WTC11 (cell line): ENCODE results near the gene PACS1. TPM values are rescaled to one million over a fixed set of nuclear protein-coding genes. Genes with fewer than 3 reads are reported as not detected.

ENCODE experiments used
- ATAC-seq: fragments of 200-7000 bp; cut with Tn5 transposase; 2 replicates; pipeline ENCODE4 v1.10.0; 2021; ENCODE audit warnings: mild to moderate bottlenecking, moderate library complexity
- CTCF ChIA-PET: fragments of 300-600 bp; sonication (Branson Sonifier 250); formaldehyde crosslinking; loops from one replicate; lab custom pipeline; 2021; ENCODE audit warnings: antibody characterized with exemption; lab: Charles Lee
- POLR2A ChIA-PET: fragments of 350-600 bp; sonication (Branson Sonifier 250); formaldehyde crosslinking; loops from one replicate; lab custom pipeline; 2021; ENCODE audit warnings: antibody characterized with exemption; lab: Charles Lee
- DNase-seq: peaks from one replicate; pipeline ENCODE4 v3.0.0; 2021; ENCODE audit warnings: low spot score
- H3K27ac Mint-ChIP-seq: 2 replicates; pipeline ENCODE4 v1.8.0; 2021; ENCODE audit warnings: mixed read lengths
- H3K27me3 Mint-ChIP-seq: 2 replicates; pipeline ENCODE4 v1.8.0; 2021; ENCODE audit warnings: low read depth, mild to moderate bottlenecking, moderate library complexity, mixed read lengths
- H3K36me3 Mint-ChIP-seq: 2 replicates; pipeline ENCODE4 v1.8.0; 2021; ENCODE audit warnings: mixed read lengths
- H3K4me1 Mint-ChIP-seq: 2 replicates; pipeline ENCODE4 v1.8.0; 2022; ENCODE audit warnings: mixed read lengths
- H3K4me3 Mint-ChIP-seq: 2 replicates; pipeline ENCODE4 v1.8.0; 2021; ENCODE audit warnings: mild to moderate bottlenecking, moderate library complexity, mixed read lengths
- H3K9me3 Mint-ChIP-seq: 2 replicates; pipeline ENCODE4 v1.8.0; 2021; ENCODE audit warnings: mixed read lengths
- CREB1 ChIP-seq: sonication (generic); formaldehyde crosslinking; IDR thresholded peaks from 2 replicates; pipeline ENCODE4 v1.8.0; 2023; ENCODE audit warnings: mild to moderate bottlenecking, missing genetic modification reagents
- CTCF ChIP-seq: fragments of 200-600 bp; IDR thresholded peaks from 2 replicates; pipeline ENCODE4 v1.8.0; 2022; ENCODE audit warnings: antibody characterized with exemption
- EMX1 ChIP-seq: fragments of 250-450 bp; sonication (Bioruptor Pico); IDR thresholded peaks from 2 replicates; pipeline ENCODE4 v1.8.0; 2021; ENCODE audit warnings: mild to moderate bottlenecking
- ESRRA ChIP-seq: sonication (generic); formaldehyde crosslinking; IDR thresholded peaks from 2 replicates; pipeline ENCODE4 v1.8.1; 2022; ENCODE audit warnings: mild to moderate bottlenecking, missing genetic modification reagents, borderline replicate concordance
- ETV6 ChIP-seq: sonication (generic); formaldehyde crosslinking; IDR thresholded peaks from 2 replicates; pipeline ENCODE4 v1.8.1; 2022; ENCODE audit warnings: mild to moderate bottlenecking, missing genetic modification reagents
- FOXP1 ChIP-seq: sonication (generic); formaldehyde crosslinking; IDR thresholded peaks from 2 replicates; pipeline ENCODE4 v1.8.0; 2022; ENCODE audit warnings: missing genetic modification reagents, mild to moderate bottlenecking, moderate library complexity, borderline replicate concordance
- GABPB1 ChIP-seq: sonication (generic); formaldehyde crosslinking; IDR thresholded peaks from 2 replicates; pipeline ENCODE4 v1.8.1; 2023; ENCODE audit warnings: mild to moderate bottlenecking, missing genetic modification reagents
- GTF2I ChIP-seq: fragments of 250-450 bp; sonication (Bioruptor Pico); conservative IDR thresholded peaks from 2 replicates; pipeline ENCODE4 v1.4.0; 2021; ENCODE audit warnings: mild to moderate bottlenecking
- IRF2 ChIP-seq: sonication (generic); formaldehyde crosslinking; IDR thresholded peaks from 2 replicates; pipeline ENCODE4 v1.8.0; 2022; ENCODE audit warnings: low read depth, missing genetic modification reagents, borderline replicate concordance
- JAZF1 ChIP-seq: fragments of 250-450 bp; sonication (Bioruptor Pico); IDR thresholded peaks from 2 replicates; pipeline ENCODE4 v1.9.0; 2021; ENCODE audit warnings: moderate library complexity, mild to moderate bottlenecking, inconsistent platforms
- KAT7 ChIP-seq: sonication (generic); formaldehyde crosslinking; IDR thresholded peaks from 2 replicates; pipeline ENCODE4 v1.8.1; 2023; ENCODE audit warnings: missing genetic modification reagents, mild to moderate bottlenecking, borderline replicate concordance
- NFATC4 ChIP-seq: fragments of 250-450 bp; sonication (Bioruptor Pico); IDR thresholded peaks from 2 replicates; pipeline ENCODE4 v1.9.0; 2021; ENCODE audit warnings: mild to moderate bottlenecking
- NR1H2 ChIP-seq: sonication (generic); formaldehyde crosslinking; IDR thresholded peaks from 2 replicates; pipeline ENCODE4 v1.9.0; 2021; ENCODE audit warnings: mild to moderate bottlenecking, moderate library complexity, missing genetic modification reagents
- NR3C1 ChIP-seq: sonication (generic); formaldehyde crosslinking; conservative IDR thresholded peaks from 2 replicates; pipeline ENCODE4 v1.8.1; 2023; ENCODE audit warnings: low read depth, mild to moderate bottlenecking, missing genetic modification reagents
- SMAD3 ChIP-seq: sonication (generic); formaldehyde crosslinking; IDR thresholded peaks from 2 replicates; pipeline ENCODE4 v1.8.0; 2022; ENCODE audit warnings: missing genetic modification reagents, mild to moderate bottlenecking, borderline replicate concordance
- TCF7 ChIP-seq: sonication (generic); formaldehyde crosslinking; IDR thresholded peaks from 2 replicates; pipeline ENCODE4 v1.8.0; 2022; ENCODE audit warnings: mild to moderate bottlenecking, low read depth, missing genetic modification reagents, moderate library complexity
- TEAD1 ChIP-seq: sonication (generic); formaldehyde crosslinking; IDR thresholded peaks from 2 replicates; pipeline ENCODE4 v1.8.0; 2022; ENCODE audit warnings: mild to moderate bottlenecking, missing genetic modification reagents
- TEAD4 ChIP-seq: sonication (generic); formaldehyde crosslinking; IDR thresholded peaks from 2 replicates; pipeline ENCODE4 v1.8.0; 2022; ENCODE audit warnings: mild to moderate bottlenecking, missing genetic modification reagents
- TP53 ChIP-seq: sonication (generic); formaldehyde crosslinking; IDR thresholded peaks from 2 replicates; pipeline ENCODE4 v1.8.1; 2023; ENCODE audit warnings: mild to moderate bottlenecking, missing genetic modification reagents
- ZNF121 ChIP-seq: sonication (generic); formaldehyde crosslinking; IDR thresholded peaks from 2 replicates; pipeline ENCODE4 v1.8.0; 2023; ENCODE audit warnings: missing genetic modification reagents
- ZNF263 ChIP-seq: sonication (generic); formaldehyde crosslinking; IDR thresholded peaks from 2 replicates; pipeline ENCODE4 v1.8.1; 2022; ENCODE audit warnings: low read depth, mild to moderate bottlenecking, moderate library complexity, missing genetic modification reagents
- ZNF317 ChIP-seq: sonication (generic); formaldehyde crosslinking; IDR thresholded peaks from 2 replicates; pipeline ENCODE4 v1.8.1; 2023; ENCODE audit warnings: low read depth, mild to moderate bottlenecking, moderate library complexity, missing genetic modification reagents, borderline replicate concordance
- ZNF671 ChIP-seq: fragments of 250-450 bp; sonication (Bioruptor Pico); IDR thresholded peaks from 2 replicates; pipeline ENCODE4 v1.8.0; 2021; ENCODE audit warnings: mild to moderate bottlenecking
- ZSCAN18 ChIP-seq: fragments of 250-450 bp; sonication (Bioruptor Pico); IDR thresholded peaks from 2 replicates; pipeline ENCODE4 v2.1.2; 2022; ENCODE audit warnings: mild to moderate bottlenecking, moderate library complexity
- total RNA-seq: library from RNA; stranded (reverse); gene quantifications from 3 replicates; pipeline ENCODE4 v1.2.3, GENCODE V29; 2021
- TF ChIP-seq, protein P1 (sequence below): fragments of 250-450 bp; sonication (Bioruptor Pico); IDR thresholded peaks from 2 replicates; pipeline ENCODE4 v1.9.0; 2021; ENCODE audit warnings: mild to moderate bottlenecking
- TF ChIP-seq, protein P2 (sequence below): sonication (generic); formaldehyde crosslinking; IDR thresholded peaks from 2 replicates; pipeline ENCODE4 v1.8.1; 2022; ENCODE audit warnings: mild to moderate bottlenecking, moderate library complexity, missing genetic modification reagents
- TF ChIP-seq, protein P3 (sequence below): sonication (generic); formaldehyde crosslinking; IDR thresholded peaks from 2 replicates; pipeline ENCODE4 v1.8.0; 2023; ENCODE audit warnings: mild to moderate bottlenecking, missing genetic modification reagents
- TF ChIP-seq, protein P4 (sequence below): sonication (generic); formaldehyde crosslinking; IDR thresholded peaks from 2 replicates; pipeline ENCODE4 v1.8.1; 2023; ENCODE audit warnings: mild to moderate bottlenecking, missing genetic modification reagents, moderate library complexity
- TF ChIP-seq, protein P5 (sequence below): sonication (generic); formaldehyde crosslinking; IDR thresholded peaks from 2 replicates; pipeline ENCODE4 v1.8.0; 2022; ENCODE audit warnings: mild to moderate bottlenecking, missing genetic modification reagents

The PACS1 gene
- total RNA-seq, 1 experiment from 2014 or later = 34.8 TPM

- H3K4me3 Mint-ChIP-seq = no peak overlapping the region
- no peaks in the 10 kb centered on the region for H3K27me3 Mint-ChIP-seq
- peaks cover 12% of the 10 kb centered on the region for H3K4me1 Mint-ChIP-seq
- DNase-seq (no peak), ATAC-seq (no peak)
- no peak for TF ChIP-seq EMX1
- no peak for TF ChIP-seq ZNF671
- no peak for TF ChIP-seq ETV6 (CRISPR knock-in tag)
- no peak for TF ChIP-seq ZNF317 (CRISPR knock-in tag)
- TF ChIP-seq, protein P1, sequence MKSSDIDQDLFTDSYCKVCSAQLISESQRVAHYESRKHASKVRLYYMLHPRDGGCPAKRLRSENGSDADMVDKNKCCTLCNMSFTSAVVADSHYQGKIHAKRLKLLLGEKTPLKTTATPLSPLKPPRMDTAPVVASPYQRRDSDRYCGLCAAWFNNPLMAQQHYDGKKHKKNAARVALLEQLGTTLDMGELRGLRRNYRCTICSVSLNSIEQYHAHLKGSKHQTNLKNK (CRISPR knock-in tag) = no peak
- no peak for TF ChIP-seq NFATC4
- TF ChIP-seq KAT7 (CRISPR knock-in tag) = no peak
- TF ChIP-seq NR1H2 = no peak
- TF ChIP-seq, protein P2, sequence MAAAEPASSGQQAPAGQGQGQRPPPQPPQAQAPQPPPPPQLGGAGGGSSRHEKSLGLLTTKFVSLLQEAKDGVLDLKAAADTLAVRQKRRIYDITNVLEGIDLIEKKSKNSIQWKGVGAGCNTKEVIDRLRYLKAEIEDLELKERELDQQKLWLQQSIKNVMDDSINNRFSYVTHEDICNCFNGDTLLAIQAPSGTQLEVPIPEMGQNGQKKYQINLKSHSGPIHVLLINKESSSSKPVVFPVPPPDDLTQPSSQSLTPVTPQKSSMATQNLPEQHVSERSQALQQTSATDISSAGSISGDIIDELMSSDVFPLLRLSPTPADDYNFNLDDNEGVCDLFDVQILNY (CRISPR knock-in tag) = no peak
- TF ChIP-seq IRF2 = no peak
- no peak for TF ChIP-seq ESRRA (CRISPR knock-in tag)
- TF ChIP-seq GTF2I (CRISPR knock-in tag) = no peak
- no peaks in the 10 kb centered on the region for H3K9me3 Mint-ChIP-seq
- peaks cover 43% of the 10 kb centered on the region for H3K36me3 Mint-ChIP-seq
- CTCF ChIA-PET = interaction anchor here (1.0 to 1.9 kb wide), 2 partner anchors 49 to 211 kb away, joined by 3 to 5 read pairs; no protein-coding TSS in a partner anchor
- H3K27ac Mint-ChIP-seq = no peak overlapping the region
- POLR2A ChIA-PET = no interaction called here
Measured at GRCh38 chr11:66262191-66262590, 192.1 kb downstream of the PACS1 start.

GRCh38 chr11:66262696-66263095 is 192.6 kb downstream of the PACS1 start:
- H3K9me3 Mint-ChIP-seq = no peaks in the 10 kb centered on the region
- H3K4me1 Mint-ChIP-seq = peaks cover 13% of the 10 kb centered on the region
- no peak overlapping the region for H3K4me3 Mint-ChIP-seq
- no peak for ATAC-seq
- peaks cover 43% of the 10 kb centered on the region for H3K36me3 Mint-ChIP-seq
- ChIA-PET CTCF (no interaction called here), POLR2A (no interaction called here)
- H3K27ac Mint-ChIP-seq = no peak overlapping the region
- no peaks in the 10 kb centered on the region for H3K27me3 Mint-ChIP-seq
- no peak for DNase-seq
- TF ChIP-seq NR3C1 (CRISPR knock-in tag) = no peak
- no peak for TF ChIP-seq ZNF263
- no peak for TF ChIP-seq SMAD3 (CRISPR knock-in tag)
- TF ChIP-seq, protein P3, sequence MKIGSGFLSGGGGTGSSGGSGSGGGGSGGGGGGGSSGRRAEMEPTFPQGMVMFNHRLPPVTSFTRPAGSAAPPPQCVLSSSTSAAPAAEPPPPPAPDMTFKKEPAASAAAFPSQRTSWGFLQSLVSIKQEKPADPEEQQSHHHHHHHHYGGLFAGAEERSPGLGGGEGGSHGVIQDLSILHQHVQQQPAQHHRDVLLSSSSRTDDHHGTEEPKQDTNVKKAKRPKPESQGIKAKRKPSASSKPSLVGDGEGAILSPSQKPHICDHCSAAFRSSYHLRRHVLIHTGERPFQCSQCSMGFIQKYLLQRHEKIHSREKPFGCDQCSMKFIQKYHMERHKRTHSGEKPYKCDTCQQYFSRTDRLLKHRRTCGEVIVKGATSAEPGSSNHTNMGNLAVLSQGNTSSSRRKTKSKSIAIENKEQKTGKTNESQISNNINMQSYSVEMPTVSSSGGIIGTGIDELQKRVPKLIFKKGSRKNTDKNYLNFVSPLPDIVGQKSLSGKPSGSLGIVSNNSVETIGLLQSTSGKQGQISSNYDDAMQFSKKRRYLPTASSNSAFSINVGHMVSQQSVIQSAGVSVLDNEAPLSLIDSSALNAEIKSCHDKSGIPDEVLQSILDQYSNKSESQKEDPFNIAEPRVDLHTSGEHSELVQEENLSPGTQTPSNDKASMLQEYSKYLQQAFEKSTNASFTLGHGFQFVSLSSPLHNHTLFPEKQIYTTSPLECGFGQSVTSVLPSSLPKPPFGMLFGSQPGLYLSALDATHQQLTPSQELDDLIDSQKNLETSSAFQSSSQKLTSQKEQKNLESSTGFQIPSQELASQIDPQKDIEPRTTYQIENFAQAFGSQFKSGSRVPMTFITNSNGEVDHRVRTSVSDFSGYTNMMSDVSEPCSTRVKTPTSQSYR (CRISPR knock-in tag) = no peak
- TF ChIP-seq GABPB1 = no peak
- TF ChIP-seq TP53 (CRISPR knock-in tag) = no peak
- no peak for TF ChIP-seq ZNF121
- TF ChIP-seq TEAD1 (CRISPR knock-in tag) = no peak
- no peak for TF ChIP-seq ZSCAN18 (CRISPR knock-in tag)
- TF ChIP-seq, protein P4, sequence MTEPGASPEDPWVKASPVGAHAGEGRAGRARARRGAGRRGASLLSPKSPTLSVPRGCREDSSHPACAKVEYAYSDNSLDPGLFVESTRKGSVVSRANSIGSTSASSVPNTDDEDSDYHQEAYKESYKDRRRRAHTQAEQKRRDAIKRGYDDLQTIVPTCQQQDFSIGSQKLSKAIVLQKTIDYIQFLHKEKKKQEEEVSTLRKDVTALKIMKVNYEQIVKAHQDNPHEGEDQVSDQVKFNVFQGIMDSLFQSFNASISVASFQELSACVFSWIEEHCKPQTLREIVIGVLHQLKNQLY = no peak
- no peak for TF ChIP-seq CTCF
- no peak for TF ChIP-seq TEAD4
- no peak for TF ChIP-seq TCF7 (CRISPR knock-in tag)
- no peak for TF ChIP-seq CREB1 (CRISPR knock-in tag)
- TF ChIP-seq, protein P5, sequence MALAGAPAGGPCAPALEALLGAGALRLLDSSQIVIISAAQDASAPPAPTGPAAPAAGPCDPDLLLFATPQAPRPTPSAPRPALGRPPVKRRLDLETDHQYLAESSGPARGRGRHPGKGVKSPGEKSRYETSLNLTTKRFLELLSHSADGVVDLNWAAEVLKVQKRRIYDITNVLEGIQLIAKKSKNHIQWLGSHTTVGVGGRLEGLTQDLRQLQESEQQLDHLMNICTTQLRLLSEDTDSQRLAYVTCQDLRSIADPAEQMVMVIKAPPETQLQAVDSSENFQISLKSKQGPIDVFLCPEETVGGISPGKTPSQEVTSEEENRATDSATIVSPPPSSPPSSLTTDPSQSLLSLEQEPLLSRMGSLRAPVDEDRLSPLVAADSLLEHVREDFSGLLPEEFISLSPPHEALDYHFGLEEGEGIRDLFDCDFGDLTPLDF (CRISPR knock-in tag) = no peak
- no peak for TF ChIP-seq FOXP1
- TF ChIP-seq JAZF1 (CRISPR knock-in tag) = no peak
